SU-DHL-6 (cell line): ENCODE data around the gene PLAGL1.
"Not testable (repeated sequence)": the region's sequence is repeated elsewhere in the genome, so short reads cannot be mapped to it uniquely, and the experiment has no call there.

ENCODE experiments used
- EZH2phosphoT487 ChIP-seq: fragments of 200-600 bp; sonication (generic), shearing (Covaris generic); conservative IDR thresholded peaks from 2 replicates; pipeline ENCODE4 v1.6.1; 2018; ENCODE audit warnings: mild to moderate bottlenecking, antibody characterized with exemption, low read length, moderate library complexity, mixed read lengths
- TF ChIP-seq, protein P1 (sequence below): fragments of 200-600 bp; sonication (generic); IDR thresholded peaks from one replicate; pipeline ENCODE4 v1.5.1; 2017; ENCODE audit warnings: antibody characterized with exemption, mild to moderate bottlenecking, low read length, moderate library complexity; ENCODE audit not compliant: insufficient read depth, poor library complexity, severe bottlenecking

DNA sequence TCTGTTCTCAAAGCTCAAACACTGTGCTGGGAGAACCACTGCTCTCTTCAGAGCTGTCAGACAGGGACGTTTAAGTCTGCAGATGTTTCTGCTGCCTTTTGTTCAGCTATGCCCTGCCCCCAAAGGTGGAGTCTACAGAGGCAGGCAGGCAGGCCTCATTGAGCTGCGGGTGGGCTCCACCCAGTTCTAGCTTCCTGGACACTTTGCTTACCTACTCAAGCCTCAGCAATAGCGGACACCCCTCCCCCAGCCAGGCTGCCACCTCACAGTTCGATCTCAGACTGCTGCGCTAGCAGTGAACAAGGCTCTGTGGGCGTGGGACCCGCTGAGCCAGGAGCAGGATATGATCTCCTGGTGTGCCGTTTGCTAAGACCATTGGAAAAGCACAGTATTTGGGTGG is 38.6 kb upstream of the PLAGL1 start:
- TF ChIP-seq, protein P1, sequence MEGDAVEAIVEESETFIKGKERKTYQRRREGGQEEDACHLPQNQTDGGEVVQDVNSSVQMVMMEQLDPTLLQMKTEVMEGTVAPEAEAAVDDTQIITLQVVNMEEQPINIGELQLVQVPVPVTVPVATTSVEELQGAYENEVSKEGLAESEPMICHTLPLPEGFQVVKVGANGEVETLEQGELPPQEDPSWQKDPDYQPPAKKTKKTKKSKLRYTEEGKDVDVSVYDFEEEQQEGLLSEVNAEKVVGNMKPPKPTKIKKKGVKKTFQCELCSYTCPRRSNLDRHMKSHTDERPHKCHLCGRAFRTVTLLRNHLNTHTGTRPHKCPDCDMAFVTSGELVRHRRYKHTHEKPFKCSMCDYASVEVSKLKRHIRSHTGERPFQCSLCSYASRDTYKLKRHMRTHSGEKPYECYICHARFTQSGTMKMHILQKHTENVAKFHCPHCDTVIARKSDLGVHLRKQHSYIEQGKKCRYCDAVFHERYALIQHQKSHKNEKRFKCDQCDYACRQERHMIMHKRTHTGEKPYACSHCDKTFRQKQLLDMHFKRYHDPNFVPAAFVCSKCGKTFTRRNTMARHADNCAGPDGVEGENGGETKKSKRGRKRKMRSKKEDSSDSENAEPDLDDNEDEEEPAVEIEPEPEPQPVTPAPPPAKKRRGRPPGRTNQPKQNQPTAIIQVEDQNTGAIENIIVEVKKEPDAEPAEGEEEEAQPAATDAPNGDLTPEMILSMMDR: not testable (repeated sequence)
- not testable (repeated sequence) for TF ChIP-seq EZH2phosphoT487
